PC-9 (cell line): ENCODE data around the gene TSHR.
A peak's percentile ranks its signal among the peaks of the same experiment; 100 is the strongest.

Experiments
- EZH2 ChIP-seq: fragments of 200-600 bp; sonication (generic); IDR thresholded peaks from 2 replicates; pipeline ENCODE4 v1.8.0; 2017; ENCODE audit warnings: antibody characterized with exemption, low read depth
- TF ChIP-seq, protein P1 (sequence below): fragments of 200-600 bp; sonication (generic); conservative IDR thresholded peaks from 2 replicates; pipeline ENCODE4 v1.6.1; 2017; ENCODE audit warnings: mixed run types, antibody characterized with exemption, mild to moderate bottlenecking, moderate library complexity

GRCh38 chr14:80987235-80988032, 32.0 kb downstream of the TSHR start:
- TF ChIP-seq, protein P1, sequence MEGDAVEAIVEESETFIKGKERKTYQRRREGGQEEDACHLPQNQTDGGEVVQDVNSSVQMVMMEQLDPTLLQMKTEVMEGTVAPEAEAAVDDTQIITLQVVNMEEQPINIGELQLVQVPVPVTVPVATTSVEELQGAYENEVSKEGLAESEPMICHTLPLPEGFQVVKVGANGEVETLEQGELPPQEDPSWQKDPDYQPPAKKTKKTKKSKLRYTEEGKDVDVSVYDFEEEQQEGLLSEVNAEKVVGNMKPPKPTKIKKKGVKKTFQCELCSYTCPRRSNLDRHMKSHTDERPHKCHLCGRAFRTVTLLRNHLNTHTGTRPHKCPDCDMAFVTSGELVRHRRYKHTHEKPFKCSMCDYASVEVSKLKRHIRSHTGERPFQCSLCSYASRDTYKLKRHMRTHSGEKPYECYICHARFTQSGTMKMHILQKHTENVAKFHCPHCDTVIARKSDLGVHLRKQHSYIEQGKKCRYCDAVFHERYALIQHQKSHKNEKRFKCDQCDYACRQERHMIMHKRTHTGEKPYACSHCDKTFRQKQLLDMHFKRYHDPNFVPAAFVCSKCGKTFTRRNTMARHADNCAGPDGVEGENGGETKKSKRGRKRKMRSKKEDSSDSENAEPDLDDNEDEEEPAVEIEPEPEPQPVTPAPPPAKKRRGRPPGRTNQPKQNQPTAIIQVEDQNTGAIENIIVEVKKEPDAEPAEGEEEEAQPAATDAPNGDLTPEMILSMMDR = peak; percentile 98
- TF ChIP-seq EZH2 = no peak
